Measurements from ENCODE around the gene TANK. TPM values are rescaled to one million over a fixed set of nuclear protein-coding genes. Genes with fewer than 3 reads are reported as not detected.

TANK gene, protein sequence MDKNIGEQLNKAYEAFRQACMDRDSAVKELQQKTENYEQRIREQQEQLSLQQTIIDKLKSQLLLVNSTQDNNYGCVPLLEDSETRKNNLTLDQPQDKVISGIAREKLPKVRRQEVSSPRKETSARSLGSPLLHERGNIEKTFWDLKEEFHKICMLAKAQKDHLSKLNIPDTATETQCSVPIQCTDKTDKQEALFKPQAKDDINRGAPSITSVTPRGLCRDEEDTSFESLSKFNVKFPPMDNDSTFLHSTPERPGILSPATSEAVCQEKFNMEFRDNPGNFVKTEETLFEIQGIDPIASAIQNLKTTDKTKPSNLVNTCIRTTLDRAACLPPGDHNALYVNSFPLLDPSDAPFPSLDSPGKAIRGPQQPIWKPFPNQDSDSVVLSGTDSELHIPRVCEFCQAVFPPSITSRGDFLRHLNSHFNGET
- total RNA-seq (2016; rRNA removed; fragmentation: Illumina TruSeq; extraction: Trizol) (96.0 and 96.1 TPM in 2 replicates), polyA plus RNA-seq (2011; rRNA removed) (66.9 and 67.0 TPM in 2 replicates), polyA minus RNA-seq (2011; rRNA and poly(A)+ RNA removed; ENCODE audit: low replicate concordance) (8.0 and 20.2 TPM in 2 replicates), Bru-seq, nascent RNA (percentile 97 among the genes with signal in this experiment), BruChase-seq, experiment 1, labeled RNA remaining after a 6-hour chase (percentile 86 among the genes with signal in this experiment), BruChase-seq, experiment 2, labeled RNA remaining after a 2-hour chase (percentile 90 among the genes with signal in this experiment)
- 65.4 and 82.9 TPM in 2 replicates for total RNA-seq (2016; cell fraction: cytosol; rRNA removed; fragmentation: Illumina TruSeq; extraction: Trizol; ENCODE audit: low read depth)
- 99.7 and 101 TPM in 2 replicates for total RNA-seq (2016; cell fraction: insoluble cytoplasmic fraction; rRNA removed; fragmentation: Illumina TruSeq; extraction: Trizol)
- total RNA-seq (2016; cell fraction: membrane; rRNA removed; fragmentation: Illumina TruSeq; extraction: Trizol), result 65.8 and 69.1 TPM in 2 replicates
- total RNA-seq (2016; cell fraction: nucleus; rRNA removed; fragmentation: Illumina TruSeq; extraction: Trizol), result 205 and 214 TPM in 2 replicates
- polyA plus RNA-seq (2011; cell fraction: cytosol; rRNA removed), result 27.9 and 40.9 TPM in 2 replicates
- 64.3 and 75.4 TPM in 2 replicates for polyA plus RNA-seq (2011; cell fraction: nucleus; rRNA removed)
- 107 and 108 TPM in 2 replicates for polyA plus RNA-seq (2012)
- 45.0 and 56.0 TPM in 2 replicates for polyA plus RNA-seq (2016; cell fraction: cytosol; fragmentation: Illumina TruSeq; extraction: Trizol; ENCODE audit: low read depth)
- polyA plus RNA-seq (2016; cell fraction: insoluble cytoplasmic fraction; fragmentation: Illumina TruSeq; extraction: Trizol; ENCODE audit: low read depth), result 87.1 and 87.7 TPM in 2 replicates
- polyA plus RNA-seq (2016; cell fraction: membrane; fragmentation: Illumina TruSeq; extraction: Trizol; ENCODE audit: low read depth), result 48.7 and 59.8 TPM in 2 replicates
- 83.7 and 91.8 TPM in 2 replicates for polyA plus RNA-seq (2016; cell fraction: nucleus; fragmentation: Illumina TruSeq; extraction: Trizol; ENCODE audit: insufficient read depth, low read depth)
- 34.8 and 35.3 TPM in 2 replicates for polyA minus RNA-seq (2011; cell fraction: cytosol; rRNA and poly(A)+ RNA removed)
- 549 and 577 TPM in 2 replicates for polyA minus RNA-seq (2011; cell fraction: nucleus; rRNA and poly(A)+ RNA removed)
- long read RNA-seq, experiment 1, transcript TANK-202 (8 exons, 2,171 nt), result major isoform, 25 of 63 reads
- long read RNA-seq, experiment 1, partial matches to known transcripts, result 15 of 63 reads
- long read RNA-seq, experiment 1, other reads (novel, unspliced or antisense), result 19 of 63 reads
- long read RNA-seq, experiment 2, transcript TANK-202 (8 exons, 2,171 nt), result major isoform, 11 of 77 reads
- long read RNA-seq, experiment 2, partial matches to known transcripts, result 17 of 77 reads
- long read RNA-seq, experiment 2, other reads (novel, unspliced or antisense), result 42 of 77 reads

DNA sequence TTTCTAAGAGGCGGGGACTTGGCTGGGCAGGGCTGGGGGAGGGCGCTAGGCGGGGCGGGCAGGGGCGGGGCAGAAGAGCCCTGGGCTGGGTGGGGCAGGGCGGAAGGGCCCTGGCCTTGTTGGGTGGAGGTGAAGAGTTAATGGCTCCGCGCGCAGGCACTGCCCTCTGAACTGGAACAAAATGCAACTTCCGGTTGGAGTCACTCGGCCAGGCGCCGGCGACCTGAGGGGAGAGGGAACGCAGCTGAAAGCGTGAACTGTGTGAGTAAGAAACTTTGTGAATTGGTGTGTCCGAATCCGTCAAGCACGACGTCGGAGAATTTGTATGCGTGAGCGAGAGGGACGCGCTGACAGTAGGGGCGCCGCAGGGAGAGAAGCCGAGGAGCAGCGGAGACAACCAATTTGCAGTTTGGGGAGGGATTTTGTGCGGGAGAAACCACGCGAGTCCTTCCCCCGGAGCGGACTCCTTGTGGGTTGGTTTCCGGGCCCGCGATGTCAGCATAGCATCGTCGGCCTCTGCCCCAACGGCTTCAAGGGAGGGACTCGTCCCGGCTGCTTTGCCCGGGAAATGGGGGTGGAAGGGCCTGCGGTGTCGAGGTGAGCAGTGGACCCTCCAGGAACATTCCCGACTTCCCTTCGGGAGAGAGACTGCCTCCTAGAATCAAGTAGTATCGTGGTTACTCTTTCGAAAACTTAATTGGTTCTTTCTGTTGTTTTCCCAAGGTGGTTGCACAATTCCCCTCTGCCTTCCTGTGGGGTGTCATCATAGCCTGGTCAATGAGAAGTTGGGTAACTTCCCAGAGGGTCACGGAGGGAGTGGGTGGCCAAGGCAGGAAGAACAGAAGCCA, at the start of gene TANK:
TANK (plus strand) TSS at position 203 of the 848 bp plus-strand sequence. CDS start 19,235 bp downstream, outside the sequence.
- FAIRE-seq (peak; percentile 88), DNase-seq (ENCODE audit: low spot score) (peak; percentile 99), ATAC-seq (peak; percentile 96)
- Histone ChIP-seq H3K27ac (ENCODE audit: extremely low read length, insufficient read depth, low read length) (peak within 1 kb of the TSS; percentile 100), H3K9ac (ENCODE audit: insufficient read depth, low read depth, low read length) (peak within 1 kb of the TSS; percentile 100), H3K4me3 (replicated peaks in 1 of 3; ENCODE audit: insufficient read depth in 1 of 3, low read depth in 2 of 3, low read length in 3 of 3) (peak within 1 kb of the TSS; percentile 90 to 100 (median 96)), H2AFZ (ENCODE audit: low read length) (no peak within 1 kb of the TSS), H3K36me3 (replicated peaks in 1 of 2; ENCODE audit: control insufficient read depth in 1 of 2, insufficient read depth in 2 of 2, low read length in 2 of 2) (peaks cover 5 to 17% of the 10 kb centered on the region in 2 experiments; a peak in 4 of 5 replicates), H3K79me2 (ENCODE audit: insufficient read depth, low read length) (peaks cover 49% of the 10 kb centered on the region), H3K4me2 (ENCODE audit: low read depth, low read length) (peak within 1 kb of the TSS; percentile 89), H3K9me3 (ENCODE audit: low read length) (no peaks in the 10 kb centered on the region), H4K20me1 (ENCODE audit: insufficient read depth, low read length) (peaks cover 9% of the 10 kb centered on the region; the same call in 1 of the 2 replicates), H3K4me1 (ENCODE audit: insufficient read depth, low read length) (peaks cover 51% of the 10 kb centered on the region), H3K27me3 (ENCODE audit: control insufficient read depth in 1 of 2, insufficient read depth in 2 of 2, low read length in 2 of 2) (peaks cover 0 to 5% of the 10 kb centered on the region in 2 experiments; a peak in 1 of 5 replicates)
- intact Hi-C loops (cut with micrococcal nuclease; ENCODE audit: unreplicated experiment) (loop anchor here (1.0 kb wide), 6 partner anchors 10 to 667 kb away; partner anchors contain the start of genes PSMD14 and RBMS1), in situ Hi-C loops (cut with HindIII; ENCODE audit: extremely low pct_ligation_motif_present, low pct_unique_long_range_greater_than_20kb) (no loop called here)
- WGBS (ENCODE audit: low lambda C conversion rate), result 1% methylated on average over 42 of the region's 50 CpGs
- TSS peak; percentile 98 for BruUV-seq (replicated peaks)
- POLR2A ChIA-PET, result interaction anchor here (0.6 to 2.1 kb wide), 8 partner anchors 9 to 148 kb away, joined by 3 to 5 read pairs (median 4); partner anchors contain the start of gene PSMD14
- CTCF ChIA-PET (ENCODE audit: low intra/inter-chr PET ratio, low total read pairs), result interaction anchor here (1.3 kb wide), 1 partner anchor 57 kb away, joined by 3 read pairs; no protein-coding TSS in a partner anchor
- no peak for TF ChIP-seq SNRNP70 (IDR thresholded peaks at IDR 0.05; ENCODE audit: low read depth, low read length)
- TF ChIP-seq CEBPB (IDR thresholded peaks at IDR 0.05; ENCODE audit: borderline replicate concordance, low read depth, low read length), result peak; percentile 100
- TF ChIP-seq, protein P1, sequence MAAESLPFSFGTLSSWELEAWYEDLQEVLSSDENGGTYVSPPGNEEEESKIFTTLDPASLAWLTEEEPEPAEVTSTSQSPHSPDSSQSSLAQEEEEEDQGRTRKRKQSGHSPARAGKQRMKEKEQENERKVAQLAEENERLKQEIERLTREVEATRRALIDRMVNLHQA (CRISPR knock-in tag; IDR thresholded peaks at IDR 0.05), result no peak
- peak; percentile 86; the same call in 1 of the 2 replicates for TF ChIP-seq MIER2 (CRISPR knock-in tag; IDR thresholded peaks at IDR 0.05)
- TF ChIP-seq, protein P2, sequence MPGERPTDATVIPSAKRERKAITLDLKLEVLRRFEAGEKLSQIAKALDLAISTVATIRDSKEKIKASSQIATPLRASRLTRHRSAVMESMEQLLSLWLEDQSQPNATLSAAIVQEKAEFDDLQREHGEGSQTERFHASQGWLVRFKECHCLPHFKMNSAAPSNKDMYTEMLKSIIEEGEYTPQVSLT (CRISPR knock-in tag; IDR thresholded peaks at IDR 0.05; ENCODE audit: borderline replicate concordance, low read depth), result peak; percentile 27; the same call in 1 of the 2 replicates
- TF ChIP-seq, protein P3, sequence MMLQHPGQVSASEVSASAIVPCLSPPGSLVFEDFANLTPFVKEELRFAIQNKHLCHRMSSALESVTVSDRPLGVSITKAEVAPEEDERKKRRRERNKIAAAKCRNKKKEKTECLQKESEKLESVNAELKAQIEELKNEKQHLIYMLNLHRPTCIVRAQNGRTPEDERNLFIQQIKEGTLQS (CRISPR knock-in tag; IDR thresholded peaks at IDR 0.05), result peak; percentile 96
- TF ChIP-seq EZH2 (conservative IDR thresholded peaks at IDR 0.05; ENCODE audit: low read depth, low read length), result no peak
- peak; percentile 93 for TF ChIP-seq HOXA5 (CRISPR knock-in tag; IDR thresholded peaks at IDR 0.05)
- peak; percentile 75 for TF ChIP-seq TEAD3 (CRISPR knock-in tag; optimal IDR thresholded peaks at IDR 0.05; ENCODE audit: borderline replicate concordance)
- TF ChIP-seq, protein P4, sequence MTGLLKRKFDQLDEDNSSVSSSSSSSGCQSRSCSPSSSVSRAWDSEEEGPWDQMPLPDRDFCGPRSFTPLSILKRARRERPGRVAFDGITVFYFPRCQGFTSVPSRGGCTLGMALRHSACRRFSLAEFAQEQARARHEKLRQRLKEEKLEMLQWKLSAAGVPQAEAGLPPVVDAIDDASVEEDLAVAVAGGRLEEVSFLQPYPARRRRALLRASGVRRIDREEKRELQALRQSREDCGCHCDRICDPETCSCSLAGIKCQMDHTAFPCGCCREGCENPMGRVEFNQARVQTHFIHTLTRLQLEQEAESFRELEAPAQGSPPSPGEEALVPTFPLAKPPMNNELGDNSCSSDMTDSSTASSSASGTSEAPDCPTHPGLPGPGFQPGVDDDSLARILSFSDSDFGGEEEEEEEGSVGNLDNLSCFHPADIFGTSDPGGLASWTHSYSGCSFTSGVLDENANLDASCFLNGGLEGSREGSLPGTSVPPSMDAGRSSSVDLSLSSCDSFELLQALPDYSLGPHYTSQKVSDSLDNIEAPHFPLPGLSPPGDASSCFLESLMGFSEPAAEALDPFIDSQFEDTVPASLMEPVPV (CRISPR knock-in tag; IDR thresholded peaks at IDR 0.05), result peak; percentile 86
- 0 out of 2 replicates have a peak, but pooled peaks have one; percentile 82 for TF ChIP-seq MBD4 (IDR thresholded peaks at IDR 0.05; ENCODE audit: borderline replicate concordance, low read length)

Measured in HepG2 (cell line).